SK-N-SH treated with all-trans-retinoic acid at 6 μM for 48 hours (cell line): ENCODE data around the gene SEPTIN1.
"Not testable (repeated sequence)": the region's sequence is repeated elsewhere in the genome, so short reads cannot be mapped to it uniquely, and the experiment has no call there.

Experiments used
- CREB5 ChIP-seq: fragments of 250-450 bp; sonication (Bioruptor Pico); IDR thresholded peaks from 2 replicates; pipeline ENCODE4 v1.5.1; 2020; ENCODE audit warnings: low read depth, mild to moderate bottlenecking, moderate library complexity
- CSRNP3 ChIP-seq: fragments of 250-450 bp; sonication (Bioruptor Pico); IDR thresholded peaks from 2 replicates; pipeline ENCODE4 v1.5.1; 2021; ENCODE audit warnings: mild to moderate bottlenecking, moderate library complexity
- GLIS3 ChIP-seq: fragments of 250-450 bp; sonication (Bioruptor Pico); IDR thresholded peaks from 2 replicates; pipeline ENCODE4 v1.5.0; 2020; ENCODE audit warnings: mild to moderate bottlenecking, moderate library complexity
- OSR1 ChIP-seq: fragments of 250-450 bp; sonication (Bioruptor Pico); IDR thresholded peaks from 2 replicates; pipeline ENCODE4 v1.8.0; 2022; ENCODE audit warnings: moderate library complexity, mild to moderate bottlenecking, inconsistent platforms
- PATZ1 ChIP-seq: fragments of 250-450 bp; sonication (Bioruptor Pico); IDR thresholded peaks from 2 replicates; pipeline ENCODE4 v1.8.0; 2020; ENCODE audit warnings: mild to moderate bottlenecking, moderate library complexity, borderline replicate concordance
- POU6F1 ChIP-seq: fragments of 250-450 bp; sonication (Bioruptor Pico); IDR thresholded peaks from 2 replicates; pipeline ENCODE4 v1.8.0; 2021; ENCODE audit warnings: low read depth, mild to moderate bottlenecking, moderate library complexity, borderline replicate concordance
- TOX ChIP-seq: fragments of 250-450 bp; sonication (Bioruptor Pico); IDR thresholded peaks from 2 replicates; pipeline ENCODE4 v1.8.0; 2021; ENCODE audit warnings: mild to moderate bottlenecking, moderate library complexity, borderline replicate concordance
- ZC3H10 ChIP-seq: fragments of 250-450 bp; sonication (Bioruptor Pico); IDR thresholded peaks from 2 replicates; pipeline ENCODE4 v1.5.1; 2021; ENCODE audit warnings: mild to moderate bottlenecking, moderate library complexity
- ZFP3 ChIP-seq: fragments of 250-450 bp; sonication (Bioruptor Pico); IDR thresholded peaks from 2 replicates; pipeline ENCODE4 v1.5.0; 2020; ENCODE audit warnings: mild to moderate bottlenecking, moderate library complexity
- ZFP30 ChIP-seq: fragments of 450-650 bp; formaldehyde crosslinking; IDR thresholded peaks from 2 replicates; pipeline ENCODE4 v1.5.0; 2022; ENCODE audit warnings: mild to moderate bottlenecking, moderate library complexity
- ZNF8 ChIP-seq: fragments of 450-650 bp; formaldehyde crosslinking; IDR thresholded peaks from 2 replicates; pipeline ENCODE4 v1.5.0; 2020; ENCODE audit warnings: mild to moderate bottlenecking, moderate library complexity

DNA sequence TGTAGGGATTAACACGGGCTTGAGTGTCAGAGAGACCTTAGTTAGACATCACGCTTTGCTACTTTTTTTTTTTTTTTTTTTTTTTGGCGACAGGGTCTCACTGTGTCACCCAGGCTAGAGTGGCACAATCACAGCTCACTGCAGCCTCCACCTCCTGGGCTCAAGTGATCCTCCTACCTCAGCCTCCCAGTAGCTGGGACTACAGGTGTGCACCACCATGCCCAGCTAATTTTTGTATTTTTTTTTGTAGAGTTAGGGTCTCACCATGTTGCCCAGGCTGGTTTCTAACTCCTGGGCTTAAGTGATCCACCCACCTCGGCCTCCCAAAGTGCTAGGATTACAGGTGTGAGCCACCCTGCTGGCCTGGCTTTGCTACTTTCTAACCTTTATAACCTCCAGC, 14.3 kb upstream of the SEPTIN1 start:
- not testable (repeated sequence) for TF ChIP-seq OSR1 (CRISPR knock-in tag); ZNF8 (CRISPR knock-in tag); ZC3H10 (CRISPR knock-in tag); ZFP3; POU6F1 (CRISPR knock-in tag); ZFP30 (CRISPR knock-in tag); GLIS3 (CRISPR knock-in tag); CREB5; CSRNP3; PATZ1 (CRISPR knock-in tag); TOX (CRISPR knock-in tag)
